ENCODE data around the gene MAP7D2. TPM values are rescaled to one million over a fixed set of nuclear protein-coding genes. Genes with fewer than 3 reads are reported as not detected.

The MAP7D2 gene
- total and polyA plus RNA-seq, 4 donors = 0.16 to 1.5 (median 0.42) TPM

DNA sequence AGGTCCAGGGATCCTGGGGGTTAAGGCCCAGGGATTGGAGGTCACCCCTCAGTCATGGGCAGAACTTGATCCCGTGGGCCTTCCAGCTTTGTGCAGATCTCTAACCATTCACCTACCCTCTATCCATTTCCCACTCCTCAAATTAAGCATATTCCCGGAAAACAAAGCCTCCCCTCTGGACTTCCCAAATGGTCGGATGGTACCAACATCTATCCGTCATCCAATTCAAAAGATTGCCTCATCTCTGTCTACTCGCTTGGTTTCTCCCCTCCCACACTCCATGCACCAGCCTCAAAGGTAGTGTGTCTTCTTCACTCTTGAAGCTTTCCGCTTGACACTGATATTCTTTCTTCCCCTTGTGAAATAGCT, 125.4 kb downstream of the MAP7D2 start:
- Histone ChIP-seq H3K36me3 (ENCODE audit: control insufficient read depth in 4 of 4, insufficient read depth in 3 of 4, low read depth in 1 of 4, low read length in 3 of 4) (no peaks in the 10 kb centered on the region), H3K4me3 (ENCODE audit: low read depth in 1 of 3, low read length in 3 of 3) (peak overlapping the region in 2 of 3 donors; percentile 51 to 83), H3K27ac (ENCODE audit: low read depth in 1 of 2, low read length in 2 of 2) (peak overlapping the region in 1 of 2 donors; percentile 46), H3K27me3 (ENCODE audit: control insufficient read depth in 4 of 4, insufficient read depth in 4 of 4, low read length in 3 of 4) (no peaks in the 10 kb centered on the region), H3K4me1 (ENCODE audit: control insufficient read depth in 4 of 4, insufficient read depth in 4 of 4, low read length in 3 of 4) (peaks cover 0 to 5% (median 1%) of the 10 kb centered on the region in 4 donors), H3K9ac (ENCODE audit: low read depth in 1 of 2, low read length in 2 of 2) (peak overlapping the region in 1 of 2 donors; percentile 64), H3K9me3 (ENCODE audit: control insufficient read depth in 4 of 4, low read length in 3 of 4) (no peaks in the 10 kb centered on the region)
- no peak for TF ChIP-seq GABPA (IDR thresholded peaks at IDR 0.05 in 1 of 2, conservative IDR thresholded peaks at IDR 0.05 in 1 of 2)
- no peak for DNase-seq (ENCODE audit: low spot score)
- WGBS = 52% methylated on average over 6 of the region's 6 CpGs

DNA sequence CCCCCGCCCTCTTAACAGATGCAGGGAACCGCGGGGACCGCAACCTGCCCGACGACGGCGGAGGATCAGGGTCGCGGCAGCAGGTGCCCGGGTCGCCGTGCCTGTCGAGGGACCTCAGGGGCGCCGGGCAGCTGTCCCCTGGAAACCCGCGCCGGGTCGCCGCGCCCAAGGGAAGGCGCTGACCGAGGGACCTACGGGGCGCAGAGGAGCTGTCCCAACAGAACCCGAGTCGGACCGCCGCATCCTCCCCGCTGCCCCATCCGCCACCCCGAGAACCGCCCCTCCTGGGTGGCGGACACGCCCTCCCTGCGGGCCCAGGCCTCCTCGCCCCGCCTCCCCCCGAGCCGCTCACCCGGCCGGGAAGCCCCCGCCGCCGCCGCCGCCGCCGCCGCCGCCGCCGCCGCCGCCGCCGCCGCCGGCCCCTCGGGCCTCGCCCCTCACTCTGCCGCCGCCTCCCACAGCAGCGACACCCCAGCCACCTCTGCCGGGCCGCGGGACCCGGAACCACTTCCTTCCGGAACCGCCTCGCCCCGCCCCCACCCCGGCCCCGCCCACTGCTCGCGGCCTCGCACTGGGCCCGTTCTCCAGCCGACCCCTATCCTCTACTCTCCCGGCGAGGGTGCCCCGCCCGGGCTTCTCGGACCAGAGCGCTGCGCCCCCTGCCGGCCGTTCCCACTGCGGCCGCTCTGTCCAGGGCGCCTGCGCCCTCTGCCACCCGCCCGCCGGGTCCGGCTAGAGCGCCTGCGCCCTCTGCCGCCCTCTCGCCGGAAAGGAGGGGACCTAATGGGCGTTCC, 126.0 kb downstream of the MAP7D2 start, which contains the start of gene BCLAF3:
TSS of gene BCLAF3 (minus strand) at position 506 of the 794 bp plus-strand sequence. CDS start 20,797 bp downstream, outside the sequence.
- WGBS = under 1% methylated on average over 90 of the region's 103 CpGs
- DNase-seq (ENCODE audit: low spot score) = peak; percentile 90
- Histone ChIP-seq H3K27ac (ENCODE audit: low read depth in 1 of 2, low read length in 2 of 2) (peak within 1 kb of the TSS; percentile 20 to 46), H3K36me3 (ENCODE audit: control insufficient read depth in 4 of 4, insufficient read depth in 3 of 4, low read depth in 1 of 4, low read length in 3 of 4) (no peaks in the 10 kb centered on the region), H3K4me1 (ENCODE audit: control insufficient read depth in 4 of 4, insufficient read depth in 4 of 4, low read length in 3 of 4) (peaks cover 0 to 5% (median 1%) of the 10 kb centered on the region in 4 donors), H3K27me3 (ENCODE audit: control insufficient read depth in 4 of 4, insufficient read depth in 4 of 4, low read length in 3 of 4) (no peaks in the 10 kb centered on the region), H3K9me3 (ENCODE audit: control insufficient read depth in 4 of 4, low read length in 3 of 4) (no peaks in the 10 kb centered on the region), H3K4me3 (ENCODE audit: low read depth in 1 of 3, low read length in 3 of 3) (peak within 1 kb of the TSS; percentile 54 to 83 (median 74)), H3K9ac (ENCODE audit: low read depth in 1 of 2, low read length in 2 of 2) (peak within 1 kb of the TSS; percentile 54 to 64)
- TF ChIP-seq YY1 (IDR thresholded peaks at IDR 0.05) = peak; percentile 15
- TF ChIP-seq JUND (IDR thresholded peaks at IDR 0.05) = no peak
- TF ChIP-seq EGR1 (IDR thresholded peaks at IDR 0.05; ENCODE audit: low read depth in 2 of 2) = no peak
- TF ChIP-seq HNF4G (IDR thresholded peaks at IDR 0.05) = no peak
- TF ChIP-seq, protein P1, sequence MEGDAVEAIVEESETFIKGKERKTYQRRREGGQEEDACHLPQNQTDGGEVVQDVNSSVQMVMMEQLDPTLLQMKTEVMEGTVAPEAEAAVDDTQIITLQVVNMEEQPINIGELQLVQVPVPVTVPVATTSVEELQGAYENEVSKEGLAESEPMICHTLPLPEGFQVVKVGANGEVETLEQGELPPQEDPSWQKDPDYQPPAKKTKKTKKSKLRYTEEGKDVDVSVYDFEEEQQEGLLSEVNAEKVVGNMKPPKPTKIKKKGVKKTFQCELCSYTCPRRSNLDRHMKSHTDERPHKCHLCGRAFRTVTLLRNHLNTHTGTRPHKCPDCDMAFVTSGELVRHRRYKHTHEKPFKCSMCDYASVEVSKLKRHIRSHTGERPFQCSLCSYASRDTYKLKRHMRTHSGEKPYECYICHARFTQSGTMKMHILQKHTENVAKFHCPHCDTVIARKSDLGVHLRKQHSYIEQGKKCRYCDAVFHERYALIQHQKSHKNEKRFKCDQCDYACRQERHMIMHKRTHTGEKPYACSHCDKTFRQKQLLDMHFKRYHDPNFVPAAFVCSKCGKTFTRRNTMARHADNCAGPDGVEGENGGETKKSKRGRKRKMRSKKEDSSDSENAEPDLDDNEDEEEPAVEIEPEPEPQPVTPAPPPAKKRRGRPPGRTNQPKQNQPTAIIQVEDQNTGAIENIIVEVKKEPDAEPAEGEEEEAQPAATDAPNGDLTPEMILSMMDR (IDR thresholded peaks at IDR 0.05; ENCODE audit: low read depth, low read length, missing input control) = peak; percentile 83
- peak; percentile 65 to 74 for TF ChIP-seq RAD21 (IDR thresholded peaks at IDR 0.05)

DNA sequence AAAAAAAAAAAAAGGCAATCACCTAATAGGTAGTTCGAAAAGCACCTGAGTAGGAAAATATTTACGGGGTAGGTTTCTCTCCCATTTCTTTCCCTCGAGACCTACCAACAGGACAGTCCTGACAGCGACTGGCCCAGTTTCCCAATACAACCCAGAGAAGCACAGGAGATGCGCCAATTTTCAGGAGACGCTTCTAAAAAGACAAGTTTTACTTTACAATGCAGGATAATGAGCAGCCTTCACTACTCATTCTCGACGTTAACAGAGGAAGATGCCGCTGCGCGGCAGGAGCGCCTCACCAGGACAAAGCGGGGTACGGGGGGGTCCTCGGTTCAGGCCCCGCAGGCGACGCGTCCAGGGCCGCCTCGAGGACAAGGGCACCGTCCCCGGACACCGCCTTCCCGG, 126.6 kb downstream of the MAP7D2 start:
- peak overlapping the region in 1 of 2 donors; percentile 54 for H3K9ac ChIP-seq (ENCODE audit: low read depth in 1 of 2, low read length in 2 of 2)
- 1% methylated on average over 25 of the region's 25 CpGs for WGBS
- no peaks in the 10 kb centered on the region for H3K9me3 ChIP-seq (ENCODE audit: control insufficient read depth in 4 of 4, low read length in 3 of 4)
- peaks cover 0 to 5% (median 1%) of the 10 kb centered on the region in 4 donors for H3K4me1 ChIP-seq (ENCODE audit: control insufficient read depth in 4 of 4, insufficient read depth in 4 of 4, low read length in 3 of 4)
- H3K36me3 ChIP-seq (ENCODE audit: control insufficient read depth in 4 of 4, insufficient read depth in 3 of 4, low read depth in 1 of 4, low read length in 3 of 4) = no peaks in the 10 kb centered on the region
- peak overlapping the region; percentile 54 to 83 (median 74) for H3K4me3 ChIP-seq (ENCODE audit: low read depth in 1 of 3, low read length in 3 of 3)
- TF ChIP-seq, protein P2, sequence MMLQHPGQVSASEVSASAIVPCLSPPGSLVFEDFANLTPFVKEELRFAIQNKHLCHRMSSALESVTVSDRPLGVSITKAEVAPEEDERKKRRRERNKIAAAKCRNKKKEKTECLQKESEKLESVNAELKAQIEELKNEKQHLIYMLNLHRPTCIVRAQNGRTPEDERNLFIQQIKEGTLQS (IDR thresholded peaks at IDR 0.05) = no peak
- no peak for TF ChIP-seq RXRA (IDR thresholded peaks at IDR 0.05)
- no peak for TF ChIP-seq JUND (IDR thresholded peaks at IDR 0.05)
- TF ChIP-seq GABPA (IDR thresholded peaks at IDR 0.05 in 1 of 2, conservative IDR thresholded peaks at IDR 0.05 in 1 of 2) = no peak
- no peak for TF ChIP-seq RAD21 (IDR thresholded peaks at IDR 0.05)
- TF ChIP-seq YY1 (IDR thresholded peaks at IDR 0.05) = no peak
- TF ChIP-seq, protein P3, sequence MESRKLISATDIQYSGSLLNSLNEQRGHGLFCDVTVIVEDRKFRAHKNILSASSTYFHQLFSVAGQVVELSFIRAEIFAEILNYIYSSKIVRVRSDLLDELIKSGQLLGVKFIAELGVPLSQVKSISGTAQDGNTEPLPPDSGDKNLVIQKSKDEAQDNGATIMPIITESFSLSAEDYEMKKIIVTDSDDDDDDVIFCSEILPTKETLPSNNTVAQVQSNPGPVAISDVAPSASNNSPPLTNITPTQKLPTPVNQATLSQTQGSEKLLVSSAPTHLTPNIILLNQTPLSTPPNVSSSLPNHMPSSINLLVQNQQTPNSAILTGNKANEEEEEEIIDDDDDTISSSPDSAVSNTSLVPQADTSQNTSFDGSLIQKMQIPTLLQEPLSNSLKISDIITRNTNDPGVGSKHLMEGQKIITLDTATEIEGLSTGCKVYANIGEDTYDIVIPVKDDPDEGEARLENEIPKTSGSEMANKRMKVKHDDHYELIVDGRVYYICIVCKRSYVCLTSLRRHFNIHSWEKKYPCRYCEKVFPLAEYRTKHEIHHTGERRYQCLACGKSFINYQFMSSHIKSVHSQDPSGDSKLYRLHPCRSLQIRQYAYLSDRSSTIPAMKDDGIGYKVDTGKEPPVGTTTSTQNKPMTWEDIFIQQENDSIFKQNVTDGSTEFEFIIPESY (IDR thresholded peaks at IDR 0.05) = no peak
- no peak for TF ChIP-seq FOXA2 (IDR thresholded peaks at IDR 0.05)
- no peak for TF ChIP-seq HNF4G (IDR thresholded peaks at IDR 0.05)
- TF ChIP-seq, protein P1 (IDR thresholded peaks at IDR 0.05; ENCODE audit: low read depth, low read length, missing input control) = no peak
- no peak for TF ChIP-seq SP1 (IDR thresholded peaks at IDR 0.05)
- TF ChIP-seq, protein P4, sequence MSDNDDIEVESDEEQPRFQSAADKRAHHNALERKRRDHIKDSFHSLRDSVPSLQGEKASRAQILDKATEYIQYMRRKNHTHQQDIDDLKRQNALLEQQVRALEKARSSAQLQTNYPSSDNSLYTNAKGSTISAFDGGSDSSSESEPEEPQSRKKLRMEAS (IDR thresholded peaks at IDR 0.05) = no peak
- TF ChIP-seq, protein P5, sequence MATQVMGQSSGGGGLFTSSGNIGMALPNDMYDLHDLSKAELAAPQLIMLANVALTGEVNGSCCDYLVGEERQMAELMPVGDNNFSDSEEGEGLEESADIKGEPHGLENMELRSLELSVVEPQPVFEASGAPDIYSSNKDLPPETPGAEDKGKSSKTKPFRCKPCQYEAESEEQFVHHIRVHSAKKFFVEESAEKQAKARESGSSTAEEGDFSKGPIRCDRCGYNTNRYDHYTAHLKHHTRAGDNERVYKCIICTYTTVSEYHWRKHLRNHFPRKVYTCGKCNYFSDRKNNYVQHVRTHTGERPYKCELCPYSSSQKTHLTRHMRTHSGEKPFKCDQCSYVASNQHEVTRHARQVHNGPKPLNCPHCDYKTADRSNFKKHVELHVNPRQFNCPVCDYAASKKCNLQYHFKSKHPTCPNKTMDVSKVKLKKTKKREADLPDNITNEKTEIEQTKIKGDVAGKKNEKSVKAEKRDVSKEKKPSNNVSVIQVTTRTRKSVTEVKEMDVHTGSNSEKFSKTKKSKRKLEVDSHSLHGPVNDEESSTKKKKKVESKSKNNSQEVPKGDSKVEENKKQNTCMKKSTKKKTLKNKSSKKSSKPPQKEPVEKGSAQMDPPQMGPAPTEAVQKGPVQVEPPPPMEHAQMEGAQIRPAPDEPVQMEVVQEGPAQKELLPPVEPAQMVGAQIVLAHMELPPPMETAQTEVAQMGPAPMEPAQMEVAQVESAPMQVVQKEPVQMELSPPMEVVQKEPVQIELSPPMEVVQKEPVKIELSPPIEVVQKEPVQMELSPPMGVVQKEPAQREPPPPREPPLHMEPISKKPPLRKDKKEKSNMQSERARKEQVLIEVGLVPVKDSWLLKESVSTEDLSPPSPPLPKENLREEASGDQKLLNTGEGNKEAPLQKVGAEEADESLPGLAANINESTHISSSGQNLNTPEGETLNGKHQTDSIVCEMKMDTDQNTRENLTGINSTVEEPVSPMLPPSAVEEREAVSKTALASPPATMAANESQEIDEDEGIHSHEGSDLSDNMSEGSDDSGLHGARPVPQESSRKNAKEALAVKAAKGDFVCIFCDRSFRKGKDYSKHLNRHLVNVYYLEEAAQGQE (IDR thresholded peaks at IDR 0.05) = no peak
- no peak for TF ChIP-seq HNF4A (conservative IDR thresholded peaks at IDR 0.05)
- DNase-seq (ENCODE audit: low spot score) = no peak
- H3K27me3 ChIP-seq (ENCODE audit: control insufficient read depth in 4 of 4, insufficient read depth in 4 of 4, low read length in 3 of 4) = no peaks in the 10 kb centered on the region
- H3K27ac ChIP-seq (ENCODE audit: low read depth in 1 of 2, low read length in 2 of 2) = peak overlapping the region; percentile 20 to 25
